CD14-positive monocyte (primary cell): ENCODE measurements around the gene CLDN8. TPM values are rescaled to one million over a fixed set of nuclear protein-coding genes. Genes with fewer than 3 reads are reported as not detected.

ENCODE experiments used
- DNase-seq, 3 donors: peaks; one replicate each; pipeline ENCODE4 v3.0.0-alpha.2; 2011 to 2022
- H2AFZ ChIP-seq: 2 replicates; pipeline ENCODE4 v1.6.0; 2012; ENCODE audit warnings: mild to moderate bottlenecking, low read depth, low read length, inconsistent platforms; ENCODE audit not compliant: insufficient read depth, poor library complexity, severe bottlenecking
- H3K27ac ChIP-seq, 2 donors: 1 replicate in 1 of 2; 2 replicates in 1 of 2; pipeline ENCODE4 v1.5.1; 2012 to 2013; ENCODE audit warnings: low read length in 2 of 2, control low read depth in 1 of 2, inconsistent platforms in 1 of 2, low read depth in 1 of 2, mild to moderate bottlenecking in 1 of 2
- H3K27me3 ChIP-seq, 2 donors: one replicate each; pipeline versions ENCODE4 v1.6.0 to v1.6.1; 2011 to 2013; ENCODE audit warnings: low read length in 2 of 2; ENCODE audit not compliant: control insufficient read depth in 2 of 2, insufficient read depth in 2 of 2
- H3K36me3 ChIP-seq, 2 donors: replicated peaks in 1 of 2; 1 replicate in 1 of 2; 2 replicates in 1 of 2; pipeline versions ENCODE4 v1.5.1 to v1.6.1; 2012 to 2013; ENCODE audit warnings: low read length in 2 of 2, control low read depth in 1 of 2, inconsistent platforms in 1 of 2, mild to moderate bottlenecking in 1 of 2; ENCODE audit not compliant: insufficient read depth in 2 of 2, control insufficient read depth in 1 of 2
- H3K4me1 ChIP-seq, 2 donors: 1 replicate in 1 of 2; 2 replicates in 1 of 2; pipeline versions ENCODE4 v1.5.1 to v1.6.1; 2012 to 2013; ENCODE audit warnings: low read length in 2 of 2, control low read depth in 1 of 2, inconsistent platforms in 1 of 2, mild to moderate bottlenecking in 1 of 2, moderate library complexity in 1 of 2; ENCODE audit not compliant: insufficient read depth in 2 of 2, control insufficient read depth in 1 of 2
- H3K4me2 ChIP-seq: replicated peaks from 2 replicates; pipeline ENCODE3; 2012; ENCODE audit warnings: low read length, moderate library complexity, mild to moderate bottlenecking; ENCODE audit not compliant: poor library complexity, severe bottlenecking; ENCODE audit errors: extremely low read depth
- H3K4me3 ChIP-seq, 3 experiments: fragments of 200-600 bp in 1 of 3; sonication (generic) in 1 of 3; replicated peaks in 1 of 3; 1 replicate in 2 of 3; 2 replicates in 1 of 3; pipeline ENCODE4 v1.5.1; 2011 to 2013; ENCODE audit warnings: low read length in 3 of 3, mild to moderate bottlenecking in 3 of 3, control low read depth in 2 of 3, low read depth in 2 of 3, inconsistent platforms in 1 of 3, moderate library complexity in 1 of 3
- H3K79me2 ChIP-seq: 2 replicates; pipeline ENCODE4 v1.6.0; 2012; ENCODE audit warnings: mild to moderate bottlenecking, control low read depth, inconsistent platforms, low read length, moderate library complexity; ENCODE audit not compliant: insufficient read depth
- H3K9ac ChIP-seq: 2 replicates; pipeline ENCODE4 v1.6.0; 2017; ENCODE audit warnings: low read length, mild to moderate bottlenecking; ENCODE audit not compliant: insufficient read depth, poor library complexity, severe bottlenecking
- H3K9me3 ChIP-seq, 2 donors: replicated peaks in 1 of 2; 1 replicate in 1 of 2; 2 replicates in 1 of 2; pipeline versions ENCODE4 v1.5.1 to v1.6.1; 2012 to 2013; ENCODE audit warnings: low read length in 2 of 2, control low read depth in 1 of 2; ENCODE audit not compliant: control insufficient read depth in 1 of 2, insufficient read depth in 1 of 2
- H4K20me1 ChIP-seq: 2 replicates; pipeline ENCODE4 v1.6.0; 2012; ENCODE audit warnings: mild to moderate bottlenecking, low read length, control low read depth, moderate library complexity; ENCODE audit not compliant: insufficient read depth
- H3K27ac Mint-ChIP-seq, 7 donors: one replicate each; pipeline ENCODE4 v1.8.0; 2020; ENCODE audit warnings: mild to moderate bottlenecking in 7 of 7, mixed read lengths in 7 of 7, moderate library complexity in 6 of 7, inconsistent platforms in 2 of 7
- H3K27me3 Mint-ChIP-seq, 3 donors: one replicate each; pipeline ENCODE4 v1.8.0; 2021 to 2022; ENCODE audit warnings: low read depth in 3 of 3, mild to moderate bottlenecking in 3 of 3, mixed read lengths in 3 of 3, moderate library complexity in 3 of 3, inconsistent platforms in 1 of 3
- H3K36me3 Mint-ChIP-seq, 2 donors: one replicate each; pipeline ENCODE4 v1.8.0; 2020; ENCODE audit warnings: mixed read lengths in 2 of 2, inconsistent platforms in 1 of 2, mild to moderate bottlenecking in 1 of 2
- H3K4me1 Mint-ChIP-seq: one replicate; pipeline ENCODE4 v1.8.0; 2020; ENCODE audit warnings: mild to moderate bottlenecking, mixed read lengths
- H3K4me3 Mint-ChIP-seq, 2 donors: one replicate each; pipeline ENCODE4 v1.8.0; 2020; ENCODE audit warnings: mild to moderate bottlenecking in 2 of 2, mixed read lengths in 2 of 2, moderate library complexity in 1 of 2
- H3K9me3 Mint-ChIP-seq, 7 donors: one replicate each; pipeline ENCODE4 v1.8.0; 2020 to 2022; ENCODE audit warnings: mixed read lengths in 7 of 7, mild to moderate bottlenecking in 6 of 7, moderate library complexity in 6 of 7, inconsistent platforms in 2 of 7
- WGBS: methylation state at CpG from one replicate; pipeline ENCODE4 v1.1.5; 2013; ENCODE audit warnings: missing lambda C conversion rate; ENCODE audit not compliant: insufficient coverage; 5-methylcytosine and 5-hydroxymethylcytosine counted together
- intact Hi-C, 2 donors: fragments of 100-400 bp; cut with micrococcal nuclease; formaldehyde crosslinking; loops; one replicate each; pipeline versions ENCODE4 v1.15.0 to v1.15.1; 2023
- polyA plus RNA-seq, 3 donors: library from polyadenylated mRNA; depleted of rRNA in 1 of 3; unstranded in 2 of 3; stranded (reverse) in 1 of 3; fragments of 300-500 nt in 2 of 3; fragments of >200 nt in 1 of 3; fragmentation: Illumina TruSeq in 2 of 3; gene quantifications; 1 replicate in 2 of 3; 2 replicates in 1 of 3; pipeline ENCODE4 v1.2.3, GENCODE V29; 2012 to 2021
- TF ChIP-seq, protein P1 (sequence below): fragments of 200-600 bp; IDR thresholded peaks from one replicate; pipeline ENCODE4 v1.8.0; 2022; ENCODE audit warnings: antibody characterized with exemption, mild to moderate bottlenecking

Gene CLDN8
- polyA plus RNA-seq, 3 donors, result not detected

DNA sequence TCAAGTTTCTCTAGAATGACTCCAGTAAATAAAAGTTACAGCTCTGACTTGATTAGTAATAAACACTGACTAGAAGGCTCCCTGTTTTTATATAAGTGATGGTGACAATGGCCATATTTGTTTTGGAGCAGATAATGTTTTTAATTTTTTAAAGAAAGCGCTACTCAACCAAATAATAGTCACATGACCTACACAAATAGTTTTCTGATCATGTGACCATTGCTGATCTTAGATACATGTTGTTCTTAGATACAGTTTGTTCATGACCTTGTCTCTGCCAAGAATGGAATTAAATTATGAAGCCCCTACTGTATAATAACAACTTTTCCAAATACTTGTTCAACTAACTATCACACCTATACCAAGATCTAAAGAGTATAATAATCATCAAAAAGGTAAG is 22.3 kb upstream of the CLDN8 start:
- Histone ChIP-seq H2AFZ (no peak overlapping the region), H3K4me2 (no peak overlapping the region), H3K4me1 (no peaks in the 10 kb centered on the region), H3K4me3 (no peak overlapping the region), H4K20me1 (no peaks in the 10 kb centered on the region), H3K79me2 (no peaks in the 10 kb centered on the region), H3K27ac (no peak overlapping the region), H3K9ac (no peak overlapping the region), H3K9me3 (peaks cover 0 to 6% of the 10 kb centered on the region in 2 donors), H3K27me3 (no peaks in the 10 kb centered on the region), H3K36me3 (no peaks in the 10 kb centered on the region)
- no CpG with 5 or more reads among the region's 1 CpG for WGBS
- Mint-ChIP-seq H3K4me1 (no peaks in the 10 kb centered on the region), H3K27ac (no peak overlapping the region), H3K9me3 (peaks cover 0 to 4% (median 2%) of the 10 kb centered on the region in 7 donors), H3K27me3 (no peaks in the 10 kb centered on the region), H3K4me3 (no peak overlapping the region), H3K36me3 (no peaks in the 10 kb centered on the region)
- TF ChIP-seq, protein P1, sequence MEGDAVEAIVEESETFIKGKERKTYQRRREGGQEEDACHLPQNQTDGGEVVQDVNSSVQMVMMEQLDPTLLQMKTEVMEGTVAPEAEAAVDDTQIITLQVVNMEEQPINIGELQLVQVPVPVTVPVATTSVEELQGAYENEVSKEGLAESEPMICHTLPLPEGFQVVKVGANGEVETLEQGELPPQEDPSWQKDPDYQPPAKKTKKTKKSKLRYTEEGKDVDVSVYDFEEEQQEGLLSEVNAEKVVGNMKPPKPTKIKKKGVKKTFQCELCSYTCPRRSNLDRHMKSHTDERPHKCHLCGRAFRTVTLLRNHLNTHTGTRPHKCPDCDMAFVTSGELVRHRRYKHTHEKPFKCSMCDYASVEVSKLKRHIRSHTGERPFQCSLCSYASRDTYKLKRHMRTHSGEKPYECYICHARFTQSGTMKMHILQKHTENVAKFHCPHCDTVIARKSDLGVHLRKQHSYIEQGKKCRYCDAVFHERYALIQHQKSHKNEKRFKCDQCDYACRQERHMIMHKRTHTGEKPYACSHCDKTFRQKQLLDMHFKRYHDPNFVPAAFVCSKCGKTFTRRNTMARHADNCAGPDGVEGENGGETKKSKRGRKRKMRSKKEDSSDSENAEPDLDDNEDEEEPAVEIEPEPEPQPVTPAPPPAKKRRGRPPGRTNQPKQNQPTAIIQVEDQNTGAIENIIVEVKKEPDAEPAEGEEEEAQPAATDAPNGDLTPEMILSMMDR, result no peak
- DNase-seq, result no peak
- intact Hi-C loops, result no loop called here

DNA sequence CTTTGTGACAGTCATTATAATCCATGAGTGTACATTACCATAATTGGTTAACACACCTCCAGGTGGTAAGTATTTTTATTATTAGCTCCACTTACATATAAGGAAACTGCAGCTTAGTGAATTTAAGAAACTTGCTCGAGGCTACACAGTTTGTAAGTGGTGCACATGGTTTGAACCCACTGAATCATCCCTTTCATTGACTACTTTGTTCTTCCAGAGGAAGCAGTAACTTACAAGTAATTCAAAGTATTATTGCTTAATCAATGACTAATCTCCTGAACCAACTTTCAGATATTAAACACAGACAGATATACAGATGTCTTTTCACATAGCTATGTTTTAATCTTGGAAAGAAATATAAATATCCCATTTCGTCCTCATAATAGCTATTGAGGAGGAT is 18.7 kb upstream of the CLDN8 start:
- Mint-ChIP-seq H3K36me3 (no peaks in the 10 kb centered on the region), H3K4me1 (no peaks in the 10 kb centered on the region), H3K9me3 (peaks cover 0 to 4% (median 1%) of the 10 kb centered on the region in 7 donors), H3K27me3 (no peaks in the 10 kb centered on the region), H3K4me3 (no peak overlapping the region), H3K27ac (no peak overlapping the region)
- intact Hi-C loops, result no loop called here
- Histone ChIP-seq H3K4me1 (no peaks in the 10 kb centered on the region), H3K27ac (no peak overlapping the region), H3K4me3 (no peak overlapping the region), H3K4me2 (no peak overlapping the region), H3K27me3 (no peaks in the 10 kb centered on the region), H3K9me3 (peaks cover 5 to 6% of the 10 kb centered on the region in 2 donors), H3K79me2 (no peaks in the 10 kb centered on the region), H3K36me3 (no peaks in the 10 kb centered on the region), H3K9ac (no peak overlapping the region), H4K20me1 (no peaks in the 10 kb centered on the region), H2AFZ (no peak overlapping the region)
- DNase-seq, result no peak
- WGBS, result no CpG with 5 or more reads among the region's 2 CpGs
- TF ChIP-seq, protein P1, result no peak
